ENCODE measurements around the gene KIF17. TPM values are rescaled to one million over a fixed set of nuclear protein-coding genes. Genes with fewer than 3 reads are reported as not detected.

The KIF17 gene
- polyA plus RNA-seq, 1 of the 3 experiments (the other 2 are of a cell fraction), result 4.3 TPM

GRCh38 chr1:20721117-20722061 is 3.6 kb upstream of the KIF17 start:
- Histone ChIP-seq H3K9me2 (no peaks in the 10 kb centered on the region), H3K27me3 (ENCODE audit: insufficient read depth) (no peaks in the 10 kb centered on the region), H3K4me2 (no peak overlapping the region), H3K4me3 (ENCODE audit: low read depth in 2 of 2, low read length in 1 of 2) (no peak overlapping the region), H3K9ac (no peak overlapping the region), H3K4me1 (ENCODE audit: control insufficient read depth in 1 of 2, insufficient read depth in 2 of 2, low read depth in 1 of 2, low read length in 1 of 2) (peaks cover 0 to 2% of the 10 kb centered on the region in 2 experiments; a peak in 1 of 4 replicates), H3K27ac (ENCODE audit: low read depth in 2 of 2, low read length in 1 of 2) (no peak overlapping the region), H4K20me1 (ENCODE audit: insufficient read depth) (no peaks in the 10 kb centered on the region), H3K36me3 (replicated peaks in 1 of 2; ENCODE audit: control insufficient read depth in 1 of 2, insufficient read depth in 2 of 2, low read length in 1 of 2) (no peaks in the 10 kb centered on the region), H3F3A (replicated peaks; ENCODE audit: insufficient read depth) (no peaks in the 10 kb centered on the region), H2AFZ (ENCODE audit: low read depth) (no peak overlapping the region), H3K9me3 (no peaks in the 10 kb centered on the region), H3K79me2 (ENCODE audit: insufficient read depth) (no peaks in the 10 kb centered on the region)
- ChIA-PET CTCF (interaction anchor here (0.7 to 1.9 kb wide), 3 partner anchors 25 to 474 kb away, joined by 4 to 5 read pairs (median 5); no protein-coding TSS in a partner anchor), POLR2A (no interaction called here)
- TF ChIP-seq RXRA (IDR thresholded peaks at IDR 0.05; ENCODE audit: borderline replicate concordance, low read depth), result no peak
- no peak for TF ChIP-seq JUND (IDR thresholded peaks at IDR 0.05)
- TF ChIP-seq FOSL2 (IDR thresholded peaks at IDR 0.05; ENCODE audit: borderline replicate concordance, low read depth), result no peak
- TF ChIP-seq MXI1 (IDR thresholded peaks at IDR 0.05; ENCODE audit: low read depth, low read length), result no peak
- TF ChIP-seq ELF1 (IDR thresholded peaks at IDR 0.05), result no peak
- TF ChIP-seq, protein P1, sequence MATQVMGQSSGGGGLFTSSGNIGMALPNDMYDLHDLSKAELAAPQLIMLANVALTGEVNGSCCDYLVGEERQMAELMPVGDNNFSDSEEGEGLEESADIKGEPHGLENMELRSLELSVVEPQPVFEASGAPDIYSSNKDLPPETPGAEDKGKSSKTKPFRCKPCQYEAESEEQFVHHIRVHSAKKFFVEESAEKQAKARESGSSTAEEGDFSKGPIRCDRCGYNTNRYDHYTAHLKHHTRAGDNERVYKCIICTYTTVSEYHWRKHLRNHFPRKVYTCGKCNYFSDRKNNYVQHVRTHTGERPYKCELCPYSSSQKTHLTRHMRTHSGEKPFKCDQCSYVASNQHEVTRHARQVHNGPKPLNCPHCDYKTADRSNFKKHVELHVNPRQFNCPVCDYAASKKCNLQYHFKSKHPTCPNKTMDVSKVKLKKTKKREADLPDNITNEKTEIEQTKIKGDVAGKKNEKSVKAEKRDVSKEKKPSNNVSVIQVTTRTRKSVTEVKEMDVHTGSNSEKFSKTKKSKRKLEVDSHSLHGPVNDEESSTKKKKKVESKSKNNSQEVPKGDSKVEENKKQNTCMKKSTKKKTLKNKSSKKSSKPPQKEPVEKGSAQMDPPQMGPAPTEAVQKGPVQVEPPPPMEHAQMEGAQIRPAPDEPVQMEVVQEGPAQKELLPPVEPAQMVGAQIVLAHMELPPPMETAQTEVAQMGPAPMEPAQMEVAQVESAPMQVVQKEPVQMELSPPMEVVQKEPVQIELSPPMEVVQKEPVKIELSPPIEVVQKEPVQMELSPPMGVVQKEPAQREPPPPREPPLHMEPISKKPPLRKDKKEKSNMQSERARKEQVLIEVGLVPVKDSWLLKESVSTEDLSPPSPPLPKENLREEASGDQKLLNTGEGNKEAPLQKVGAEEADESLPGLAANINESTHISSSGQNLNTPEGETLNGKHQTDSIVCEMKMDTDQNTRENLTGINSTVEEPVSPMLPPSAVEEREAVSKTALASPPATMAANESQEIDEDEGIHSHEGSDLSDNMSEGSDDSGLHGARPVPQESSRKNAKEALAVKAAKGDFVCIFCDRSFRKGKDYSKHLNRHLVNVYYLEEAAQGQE (IDR thresholded peaks at IDR 0.05; ENCODE audit: low read depth, low read length), result no peak
- no peak for TF ChIP-seq MAX (IDR thresholded peaks at IDR 0.05; ENCODE audit: low read depth)
- no peak for TF ChIP-seq NRF1 (IDR thresholded peaks at IDR 0.05; ENCODE audit: low read depth, low read length)
- no peak for TF ChIP-seq SMC3 (IDR thresholded peaks at IDR 0.05; ENCODE audit: low read depth, low read length)
- no peak for TF ChIP-seq IRF3 (IDR thresholded peaks at IDR 0.05; ENCODE audit: low read depth, low read length)
- no peak for TF ChIP-seq POLR2AphosphoS5 (IDR thresholded peaks at IDR 0.05; ENCODE audit: low read depth, low read length)
- no peak for TF ChIP-seq SIN3A (IDR thresholded peaks at IDR 0.05; ENCODE audit: borderline replicate concordance, low read depth, low read length)
- TF ChIP-seq PBX3 (IDR thresholded peaks at IDR 0.05), result no peak
- TF ChIP-seq YY1 (IDR thresholded peaks at IDR 0.05; ENCODE audit: low read depth), result no peak
- TF ChIP-seq CHD2 (IDR thresholded peaks at IDR 0.05; ENCODE audit: low read length, partially characterized antibody), result no peak
- TF ChIP-seq EP300 (IDR thresholded peaks at IDR 0.05; ENCODE audit: borderline replicate concordance in 1 of 2, low read depth in 1 of 2, low read length in 1 of 2), result no peak
- TF ChIP-seq, protein P2, sequence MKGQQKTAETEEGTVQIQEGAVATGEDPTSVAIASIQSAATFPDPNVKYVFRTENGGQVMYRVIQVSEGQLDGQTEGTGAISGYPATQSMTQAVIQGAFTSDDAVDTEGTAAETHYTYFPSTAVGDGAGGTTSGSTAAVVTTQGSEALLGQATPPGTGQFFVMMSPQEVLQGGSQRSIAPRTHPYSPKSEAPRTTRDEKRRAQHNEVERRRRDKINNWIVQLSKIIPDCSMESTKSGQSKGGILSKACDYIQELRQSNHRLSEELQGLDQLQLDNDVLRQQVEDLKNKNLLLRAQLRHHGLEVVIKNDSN (IDR thresholded peaks at IDR 0.05; ENCODE audit: borderline replicate concordance, low read depth), result no peak
- WGBS (ENCODE audit: low lambda C conversion rate), result 90% methylated on average over 17 of the region's 29 CpGs
- peak; percentile 19 for DNase-seq

Measured in SK-N-SH (cell line).